ENCODE data around the gene APOL6. TPM values are rescaled to one million over a fixed set of nuclear protein-coding genes. Genes with fewer than 3 reads are reported as not detected.

Gene APOL6
- total RNA-seq, 2 experiments from 2014 or later, result 39.3 TPM

- Histone ChIP-seq H3K4me3 (ENCODE audit: low read length) (no peak overlapping the region), H3K27me3 (ENCODE audit: control insufficient read depth in 1 of 2, insufficient read depth in 2 of 2, low read length in 2 of 2) (peaks cover 2 to 4% of the 10 kb centered on the region in 2 experiments), H3K36me3 (ENCODE audit: insufficient read depth, low read length) (no peaks in the 10 kb centered on the region), H3K4me1 (ENCODE audit: insufficient read depth, low read length) (peaks cover 11% of the 10 kb centered on the region), H3K27ac (ENCODE audit: low read depth in 1 of 2, low read length in 2 of 2) (no peak overlapping the region), H3K9me3 (ENCODE audit: control insufficient read depth in 1 of 2, insufficient read depth in 1 of 2, low read length in 2 of 2) (no peaks in the 10 kb centered on the region)
- intact Hi-C loops (cut with DNase I, micrococcal nuclease), result no loop called here
- Mint-ChIP-seq H3K4me3 (no peak overlapping the region), H3K36me3 (ENCODE audit: low read depth) (no peaks in the 10 kb centered on the region), H3K27me3 (peaks cover 6% of the 10 kb centered on the region), H3K9me3 (no peaks in the 10 kb centered on the region), H3K27ac (no peak overlapping the region), H3K4me1 (ENCODE audit: low read depth) (no peaks in the 10 kb centered on the region)
- POLR2A ChIA-PET, result no interaction called here
- no peak for TF ChIP-seq CTCF (IDR thresholded peaks at IDR 0.05)
- ATAC-seq (ENCODE audit: poor library complexity) (no peak), DNase-seq (no peak)
- CTCF ChIA-PET, result no interaction called here
Observed at GRCh38 chr22:35610741-35611140, 37.5 kb upstream of the APOL6 start.

- Histone ChIP-seq H3K27me3 (ENCODE audit: control insufficient read depth in 1 of 2, insufficient read depth in 2 of 2, low read length in 2 of 2) (peaks cover 2 to 4% of the 10 kb centered on the region in 2 experiments), H3K27ac (ENCODE audit: low read depth in 1 of 2, low read length in 2 of 2) (no peak overlapping the region), H3K4me1 (ENCODE audit: insufficient read depth, low read length) (peaks cover 16% of the 10 kb centered on the region), H3K4me3 (ENCODE audit: low read length) (no peak overlapping the region), H3K36me3 (ENCODE audit: insufficient read depth, low read length) (no peaks in the 10 kb centered on the region), H3K9me3 (ENCODE audit: control insufficient read depth in 1 of 2, insufficient read depth in 1 of 2, low read length in 2 of 2) (no peaks in the 10 kb centered on the region)
- H3K4me3 Mint-ChIP-seq, result no peak overlapping the region
- intact Hi-C loops (cut with DNase I, micrococcal nuclease), result no loop called here
- CTCF ChIA-PET, result no interaction called here
- no peaks in the 10 kb centered on the region for H3K36me3 Mint-ChIP-seq (ENCODE audit: low read depth)
- POLR2A ChIA-PET, result no interaction called here
- H3K9me3 Mint-ChIP-seq, result no peaks in the 10 kb centered on the region
- TF ChIP-seq CTCF (IDR thresholded peaks at IDR 0.05), result no peak
- no peaks in the 10 kb centered on the region for H3K4me1 Mint-ChIP-seq (ENCODE audit: low read depth)
- peaks cover 6% of the 10 kb centered on the region for H3K27me3 Mint-ChIP-seq
- no peak overlapping the region for H3K27ac Mint-ChIP-seq
- ATAC-seq (ENCODE audit: poor library complexity) (no peak), DNase-seq (no peak)
Observed at GRCh38 chr22:35611200-35611890, 36.9 kb upstream of the APOL6 start.

GRCh38 chr22:35611891-35612576 lies 36.2 kb upstream of the APOL6 start:
- TF ChIP-seq CTCF (IDR thresholded peaks at IDR 0.05), result no peak
- H3K27me3 ChIP-seq (ENCODE audit: control insufficient read depth in 1 of 2, insufficient read depth in 2 of 2, low read length in 2 of 2), result peaks cover 2 to 4% of the 10 kb centered on the region in 2 experiments
- H3K9me3 ChIP-seq (ENCODE audit: control insufficient read depth in 1 of 2, insufficient read depth in 1 of 2, low read length in 2 of 2), result no peaks in the 10 kb centered on the region
- no peaks in the 10 kb centered on the region for H3K36me3 ChIP-seq (ENCODE audit: insufficient read depth, low read length)
- no peaks in the 10 kb centered on the region for H3K36me3 Mint-ChIP-seq (ENCODE audit: low read depth)
- no peak overlapping the region for H3K27ac Mint-ChIP-seq
- no peaks in the 10 kb centered on the region for H3K9me3 Mint-ChIP-seq
- no peak overlapping the region for H3K4me3 Mint-ChIP-seq
- DNase-seq (no peak), ATAC-seq (ENCODE audit: poor library complexity) (no peak)
- ChIA-PET CTCF (no interaction called here), POLR2A (no interaction called here)
- intact Hi-C loops (cut with DNase I, micrococcal nuclease), result no loop called here
- H3K27ac ChIP-seq (ENCODE audit: low read depth in 1 of 2, low read length in 2 of 2), result no peak overlapping the region
- H3K4me3 ChIP-seq (ENCODE audit: low read length), result no peak overlapping the region
- no peaks in the 10 kb centered on the region for H3K4me1 Mint-ChIP-seq (ENCODE audit: low read depth)
- peaks cover 16% of the 10 kb centered on the region for H3K4me1 ChIP-seq (ENCODE audit: insufficient read depth, low read length)
- H3K27me3 Mint-ChIP-seq, result peaks cover 6% of the 10 kb centered on the region

All from CD4-positive, alpha-beta T cell (primary cell).